Immature natural killer cell (primary cell): ENCODE data around the gene ARHGAP15. TPM values are rescaled to one million over a fixed set of nuclear protein-coding genes. Genes with fewer than 3 reads are reported as not detected.
"Not testable (repeated sequence)": the region's sequence is repeated elsewhere in the genome, so short reads cannot be mapped to it uniquely, and the experiment has no call there.

Experiments
- DNase-seq, 3 donors: peaks; one replicate each; pipeline ENCODE4 v3.0.0; 2022; ENCODE audit warnings: mixed read lengths in 1 of 3
- H3K27ac Mint-ChIP-seq, 6 donors: one replicate each; pipeline ENCODE4 v1.8.0; 2020; ENCODE audit warnings: mixed read lengths in 6 of 6, mild to moderate bottlenecking in 5 of 6, inconsistent platforms in 4 of 6, moderate library complexity in 3 of 6
- H3K27me3 Mint-ChIP-seq, 3 donors: one replicate each; pipeline ENCODE4 v1.8.0; 2020 to 2021; ENCODE audit warnings: low read depth in 3 of 3, mild to moderate bottlenecking in 3 of 3, mixed read lengths in 3 of 3, moderate library complexity in 3 of 3, inconsistent platforms in 1 of 3
- H3K36me3 Mint-ChIP-seq, 3 donors: one replicate each; pipeline ENCODE4 v1.8.0; 2020; ENCODE audit warnings: mixed read lengths in 3 of 3, inconsistent platforms in 2 of 3, mild to moderate bottlenecking in 2 of 3
- H3K4me1 Mint-ChIP-seq, 2 donors: one replicate each; pipeline ENCODE4 v1.8.0; 2020; ENCODE audit warnings: inconsistent platforms in 2 of 2, mild to moderate bottlenecking in 2 of 2, mixed read lengths in 2 of 2, moderate library complexity in 1 of 2
- H3K4me3 Mint-ChIP-seq, 5 donors: one replicate each; pipeline ENCODE4 v1.8.0; 2020; ENCODE audit warnings: mild to moderate bottlenecking in 5 of 5, mixed read lengths in 5 of 5, inconsistent platforms in 3 of 5, moderate library complexity in 3 of 5
- H3K9me3 Mint-ChIP-seq, 6 donors: one replicate each; pipeline ENCODE4 v1.8.0; 2020; ENCODE audit warnings: mild to moderate bottlenecking in 6 of 6, mixed read lengths in 6 of 6, inconsistent platforms in 4 of 6, moderate library complexity in 3 of 6
- polyA plus RNA-seq, 3 donors: library from polyadenylated mRNA; unstranded; fragments of 300-500 nt; fragmentation: Illumina TruSeq; gene quantifications; one replicate each; pipeline ENCODE4 v1.2.3, GENCODE V29; 2021

Gene ARHGAP15
- 100 to 1,000 TPM; 107 to 168 (median 150) TPM for polyA plus RNA-seq

DNA sequence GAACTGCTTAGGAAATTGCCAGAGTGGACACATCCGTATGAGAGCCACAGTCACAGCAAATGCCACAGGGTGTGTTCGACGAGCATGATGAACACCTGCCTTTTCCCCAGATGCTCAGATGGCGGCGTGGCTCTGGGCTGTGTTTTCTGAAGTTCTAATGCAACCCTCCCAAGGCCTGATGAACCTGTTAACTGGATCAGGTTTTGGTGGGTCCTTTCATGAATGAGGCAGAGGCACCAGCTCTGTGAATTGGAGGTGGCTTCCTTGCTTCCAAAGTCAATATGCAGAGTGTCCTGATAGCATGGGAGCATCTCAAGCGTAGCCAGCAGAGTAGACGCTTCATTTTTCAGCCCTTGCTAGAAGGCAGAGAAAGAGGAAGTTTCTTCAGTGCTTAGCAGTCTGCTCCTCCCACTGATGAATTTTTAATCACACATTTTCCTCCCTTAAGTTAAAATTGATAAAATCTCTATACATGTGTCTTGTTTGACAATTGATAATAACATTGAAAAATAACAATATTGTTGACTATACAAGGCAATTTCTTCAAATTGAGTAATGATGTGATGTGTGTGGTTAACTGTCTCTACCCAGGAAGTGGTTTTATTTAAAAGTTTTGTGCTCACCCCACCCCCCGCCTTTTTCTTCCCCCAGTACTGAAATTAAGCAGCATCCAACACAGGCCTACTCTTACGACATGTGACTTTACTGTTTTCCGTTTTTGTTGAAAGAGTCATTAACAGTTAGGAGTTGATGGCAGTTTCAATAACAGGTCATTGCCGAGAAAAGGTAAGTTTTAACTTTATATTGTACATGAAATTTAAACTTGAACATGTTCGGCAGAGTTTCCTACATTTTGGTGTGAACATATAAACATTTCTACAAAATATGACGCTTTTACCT, at the start of gene ARHGAP15:
Gene ARHGAP15, plus strand, starts transcription at position 739 of the 900 bp plus-strand sequence.
- Mint-ChIP-seq H3K36me3 (peaks cover under 1 to 5% (median 5%) of the 10 kb centered on the region in 3 donors), H3K4me1 (peaks cover 47 to 71% of the 10 kb centered on the region in 2 donors), H3K27me3 (peaks cover 0 to 9% (median 8%) of the 10 kb centered on the region in 3 donors), H3K27ac (peak within 1 kb of the TSS; percentile 90 to 99 (median 94)), H3K9me3 (no peaks in the 10 kb centered on the region), H3K4me3 (peak within 1 kb of the TSS; percentile 79 to 91 (median 85))
- DNase-seq: peak; percentile 71 to 78 (median 75)

DNA sequence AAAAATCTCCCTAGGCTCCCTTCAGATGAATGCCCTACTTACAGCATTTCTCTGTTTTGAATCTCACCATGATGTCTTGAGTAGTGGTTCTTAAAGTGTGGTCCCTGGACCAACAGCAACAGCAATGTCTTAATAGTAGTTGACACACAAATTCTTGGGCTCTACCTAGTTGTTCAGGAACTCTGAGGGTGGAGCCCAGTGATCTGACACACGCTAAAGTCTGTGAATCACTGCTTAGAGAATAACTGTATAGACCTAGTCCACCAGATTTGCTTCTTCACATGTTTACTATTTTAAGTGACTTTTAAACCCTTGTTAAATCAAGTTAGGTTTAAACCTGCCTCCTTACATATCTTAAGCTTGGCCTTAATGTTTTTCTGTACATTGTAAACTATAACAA, 47.6 kb upstream of the ARHGAP15 start:
- H3K27ac Mint-ChIP-seq: no peak overlapping the region
- no peaks in the 10 kb centered on the region for H3K36me3 Mint-ChIP-seq
- no peaks in the 10 kb centered on the region for H3K4me1 Mint-ChIP-seq

DNA sequence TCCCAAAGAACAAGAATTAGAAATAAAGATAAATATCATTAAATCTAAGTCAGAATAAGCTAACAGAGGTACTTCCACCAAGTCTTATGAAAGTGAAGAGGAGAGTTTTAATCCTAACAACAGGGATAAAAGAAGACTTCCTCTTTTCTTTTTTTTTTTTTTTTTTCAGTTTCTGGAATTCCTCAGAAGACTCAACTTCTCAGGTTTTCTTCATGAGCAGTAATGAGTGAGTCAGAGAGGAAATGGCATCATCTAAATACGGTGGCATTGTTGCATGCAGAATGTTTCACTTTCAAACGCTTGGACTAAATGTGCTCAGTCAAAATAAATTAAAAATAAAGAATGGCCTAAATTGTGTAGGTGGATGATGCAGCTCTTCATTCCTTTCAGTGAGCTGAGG, 45.6 kb upstream of the ARHGAP15 start:
- Mint-ChIP-seq H3K4me1 (no peaks in the 10 kb centered on the region), H3K4me3 (no peak overlapping the region), H3K27me3 (peaks cover 0 to 1% (median 0%) of the 10 kb centered on the region in 3 donors), H3K9me3 (no peaks in the 10 kb centered on the region), H3K27ac (peak overlapping the region in 1 of 6 donors; percentile 9), H3K36me3 (no peaks in the 10 kb centered on the region)
- no peak for DNase-seq

More for the DNA sequence above, 47.6 kb upstream of the ARHGAP15 start:
- peaks cover 0 to 1% (median 0%) of the 10 kb centered on the region in 3 donors for H3K27me3 Mint-ChIP-seq
- no peaks in the 10 kb centered on the region for H3K9me3 Mint-ChIP-seq
- no peak for DNase-seq
- no peak overlapping the region for H3K4me3 Mint-ChIP-seq

DNA sequence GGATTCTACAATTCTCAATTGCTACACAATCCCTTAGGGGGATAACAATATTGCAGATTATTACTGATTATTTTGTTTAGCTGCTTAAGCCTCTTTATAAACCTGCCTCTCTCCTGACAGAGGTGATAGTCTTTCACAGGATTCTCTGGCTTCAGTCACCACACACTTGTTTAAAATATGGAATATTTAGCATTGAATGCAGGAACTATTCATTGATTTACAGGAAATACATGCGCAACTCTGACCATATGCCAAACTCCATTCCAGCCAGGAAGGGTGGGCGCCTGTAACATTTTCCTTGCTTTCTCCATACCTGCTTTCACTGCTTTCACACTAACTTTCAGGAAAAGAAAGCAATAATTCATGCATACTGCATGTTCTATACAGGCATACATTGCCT, 44.8 kb upstream of the ARHGAP15 start:
- H3K27ac Mint-ChIP-seq: no peak overlapping the region

DNA sequence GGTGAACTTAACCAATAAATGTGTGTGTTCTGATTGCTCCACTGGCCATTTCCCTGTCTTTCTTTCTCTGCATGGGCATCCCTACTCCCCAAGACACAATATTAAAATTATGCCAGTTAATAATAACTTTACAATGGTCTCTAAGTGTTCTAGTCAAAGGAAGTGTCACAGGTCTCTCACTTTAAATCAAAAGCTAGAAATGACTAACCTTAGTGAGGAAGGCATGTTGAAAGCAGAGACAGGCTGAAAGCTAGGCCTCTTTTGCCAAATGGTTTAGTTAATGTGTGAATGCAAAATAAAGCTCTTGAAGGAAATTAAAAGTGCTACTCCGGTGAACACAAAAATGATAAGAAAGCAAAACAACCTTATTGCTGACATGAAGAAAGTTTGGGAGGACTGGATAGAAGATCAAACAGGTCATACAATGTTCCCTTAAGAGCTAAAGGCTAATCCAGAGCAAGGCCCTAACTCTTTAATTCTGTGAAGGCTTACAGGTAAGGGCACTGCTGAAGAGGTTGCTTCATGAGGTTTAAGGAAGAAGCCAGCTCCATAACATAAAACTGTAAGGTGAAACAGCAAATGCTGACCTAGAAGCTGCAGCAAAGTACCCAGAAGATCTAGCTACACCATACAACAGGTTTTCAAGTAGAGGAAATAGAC, 44.0 kb upstream of the ARHGAP15 start:
- no peak for DNase-seq
- Mint-ChIP-seq H3K4me3 (no peak overlapping the region), H3K27ac (no peak overlapping the region), H3K27me3 (peaks cover 0 to 1% (median 0%) of the 10 kb centered on the region in 3 donors), H3K36me3 (no peaks in the 10 kb centered on the region), H3K9me3 (no peaks in the 10 kb centered on the region), H3K4me1 (no peaks in the 10 kb centered on the region)

More for the DNA sequence above, 44.8 kb upstream of the ARHGAP15 start:
- Mint-ChIP-seq H3K9me3 (no peaks in the 10 kb centered on the region), H3K27me3 (peaks cover 0 to 1% (median 0%) of the 10 kb centered on the region in 3 donors), H3K4me3 (no peak overlapping the region), H3K36me3 (no peaks in the 10 kb centered on the region), H3K4me1 (no peaks in the 10 kb centered on the region)
- no peak for DNase-seq

DNA sequence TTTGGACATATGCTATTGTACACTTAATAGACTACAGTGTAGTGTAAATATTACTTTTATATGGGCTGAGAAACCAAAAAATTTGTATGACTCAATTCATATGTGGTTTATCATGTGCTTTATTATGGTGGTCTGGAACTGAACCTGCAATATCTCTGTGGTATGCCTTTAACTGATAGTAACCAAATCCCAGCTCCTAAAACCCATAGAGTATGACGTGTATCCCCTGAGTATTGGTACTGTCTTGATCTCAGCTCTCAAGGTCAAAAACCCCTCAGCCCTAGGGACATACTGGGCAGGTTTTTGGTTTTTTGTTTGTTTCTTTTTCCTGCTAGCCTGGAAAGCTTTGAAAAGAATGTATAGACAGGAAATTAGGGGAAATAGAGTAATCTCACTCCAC, 42.2 kb upstream of the ARHGAP15 start:
- Mint-ChIP-seq H3K27ac (no peak overlapping the region), H3K36me3 (no peaks in the 10 kb centered on the region), H3K4me3 (no peak overlapping the region), H3K9me3 (no peaks in the 10 kb centered on the region), H3K27me3 (no peaks in the 10 kb centered on the region), H3K4me1 (no peaks in the 10 kb centered on the region)
- DNase-seq: no peak

DNA sequence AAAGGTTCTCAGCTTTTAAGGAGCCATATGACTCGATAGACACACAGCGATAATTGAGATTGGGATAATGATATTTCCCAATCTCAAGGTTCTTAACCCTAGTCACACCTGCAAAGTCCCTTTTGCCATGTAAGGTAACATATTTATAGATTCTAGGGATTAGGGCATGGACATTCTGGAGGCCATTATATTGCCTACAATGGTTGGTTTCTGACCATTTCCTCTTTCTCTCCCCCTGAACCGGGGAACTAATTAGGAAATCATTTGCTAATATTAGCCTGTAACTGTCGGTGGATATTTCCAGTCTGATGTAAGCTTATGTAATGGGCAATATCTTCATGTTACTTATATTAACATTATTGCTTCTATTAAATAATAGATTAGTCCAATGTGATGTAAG, 40.8 kb upstream of the ARHGAP15 start:
- H3K4me1 Mint-ChIP-seq: no peaks in the 10 kb centered on the region
- no peak overlapping the region for H3K27ac Mint-ChIP-seq
- H3K36me3 Mint-ChIP-seq: no peaks in the 10 kb centered on the region
- DNase-seq: no peak
- H3K9me3 Mint-ChIP-seq: no peaks in the 10 kb centered on the region
- no peaks in the 10 kb centered on the region for H3K27me3 Mint-ChIP-seq
- no peak overlapping the region for H3K4me3 Mint-ChIP-seq

DNA sequence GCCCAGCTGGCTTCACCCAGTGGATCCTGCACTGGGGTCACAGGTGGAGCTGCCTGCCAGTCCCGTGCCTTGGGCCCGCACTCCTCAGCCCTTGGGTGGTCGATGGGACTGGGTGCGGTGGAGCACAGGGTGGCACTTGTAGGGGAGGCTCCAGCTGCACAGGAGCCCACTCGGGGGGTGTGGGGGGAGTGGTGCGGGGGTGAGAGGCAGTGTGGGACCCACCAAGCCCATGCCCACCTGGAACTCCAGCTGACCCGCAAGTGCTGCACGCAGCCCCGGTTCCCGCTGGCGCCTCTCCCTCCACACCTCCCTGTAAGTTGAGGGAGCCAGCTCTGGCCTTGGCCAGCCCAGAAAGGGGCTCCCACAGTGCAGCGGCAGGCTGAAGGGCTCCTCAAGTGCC, 39.7 kb upstream of the ARHGAP15 start:
- not testable (repeated sequence) for H3K4me3 Mint-ChIP-seq, H3K27ac Mint-ChIP-seq, H3K4me1 Mint-ChIP-seq, H3K9me3 Mint-ChIP-seq, DNase-seq, H3K36me3 Mint-ChIP-seq, H3K27me3 Mint-ChIP-seq

DNA sequence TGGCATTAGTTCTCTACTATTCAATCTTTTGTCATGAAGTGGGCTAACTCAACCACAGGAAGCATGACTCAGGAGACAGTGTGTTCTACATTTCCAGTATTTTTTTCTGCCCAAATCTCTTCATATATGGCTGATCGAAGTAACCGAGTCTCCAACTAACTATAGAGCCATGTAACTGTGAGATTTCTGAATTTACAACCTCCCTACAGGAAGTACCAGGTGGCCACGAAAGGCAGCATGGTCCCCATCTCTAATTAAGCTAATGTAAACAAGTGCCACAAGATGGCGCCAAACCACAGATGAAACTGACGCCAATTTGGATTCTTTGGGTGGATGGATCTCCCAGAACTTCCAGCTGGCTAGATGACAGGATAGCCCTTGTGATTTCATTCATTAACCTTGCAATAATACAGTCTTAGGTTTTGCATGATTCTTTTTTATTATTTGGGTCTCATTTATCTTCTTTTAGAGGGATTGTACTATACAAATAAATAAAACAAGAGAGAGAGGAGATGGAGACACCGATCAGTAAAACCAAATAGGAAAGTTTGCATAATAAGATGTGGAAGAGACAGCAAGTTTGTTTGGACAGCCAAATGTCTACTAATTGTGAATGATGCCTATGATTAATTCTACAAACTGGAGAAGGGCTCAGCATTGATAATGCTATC, 18.3 kb upstream of the ARHGAP15 start:
- Mint-ChIP-seq H3K27ac (peak overlapping the region in 3 of 6 donors; percentile 1 to 29 (median 17)), H3K4me1 (peaks cover 7 to 9% of the 10 kb centered on the region in 2 donors), H3K9me3 (no peaks in the 10 kb centered on the region), H3K27me3 (peaks cover 0 to 7% (median 0%) of the 10 kb centered on the region in 3 donors), H3K36me3 (no peaks in the 10 kb centered on the region), H3K4me3 (peak overlapping the region; percentile 37 to 63 (median 44))
- peak; percentile 57 to 68 (median 65) for DNase-seq

DNA sequence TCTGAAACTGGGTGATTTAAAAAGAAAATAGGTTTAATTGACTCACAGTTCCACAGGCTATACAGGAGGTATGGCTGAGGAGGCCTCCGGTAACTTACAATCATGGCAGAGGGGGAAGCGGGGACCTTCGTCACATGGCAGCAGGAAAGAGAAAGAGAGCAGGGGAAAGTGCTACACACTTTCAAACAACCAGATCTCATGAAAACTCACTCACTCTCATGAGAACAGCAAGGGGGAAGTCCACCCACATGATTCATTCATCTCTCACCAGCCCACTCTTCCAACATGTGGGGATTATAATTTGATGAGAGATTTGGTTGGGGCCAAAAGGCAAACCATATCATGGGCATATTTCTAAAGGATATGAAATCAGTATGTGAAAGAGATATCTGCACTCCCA, 12.0 kb upstream of the ARHGAP15 start:
- no peak overlapping the region for H3K27ac Mint-ChIP-seq
- no peaks in the 10 kb centered on the region for H3K36me3 Mint-ChIP-seq
- no peaks in the 10 kb centered on the region for H3K27me3 Mint-ChIP-seq
- no peaks in the 10 kb centered on the region for H3K9me3 Mint-ChIP-seq
- DNase-seq: no peak
- H3K4me3 Mint-ChIP-seq: no peak overlapping the region
- no peaks in the 10 kb centered on the region for H3K4me1 Mint-ChIP-seq

DNA sequence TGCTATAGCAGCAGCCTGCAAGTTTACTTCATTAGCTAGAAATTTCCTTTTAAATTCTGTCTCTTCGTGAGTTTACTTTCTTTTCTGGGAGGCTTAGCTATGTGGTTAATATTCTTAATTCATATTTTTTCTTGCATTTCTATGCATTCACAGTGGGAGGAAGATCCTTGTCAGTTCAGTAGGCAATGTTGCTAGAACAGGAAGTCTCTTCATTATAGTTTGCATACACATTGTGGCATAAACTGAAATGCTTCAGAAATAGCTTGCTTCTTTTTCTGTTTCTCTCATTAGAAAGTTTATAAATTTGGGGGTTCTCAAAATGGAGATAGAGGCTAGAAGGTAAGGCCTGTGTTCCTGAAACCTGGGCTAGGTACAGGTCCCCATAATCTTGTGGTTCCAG, 8.1 kb upstream of the ARHGAP15 start:
- peaks cover 0 to 7% of the 10 kb centered on the region in 2 donors for H3K4me1 Mint-ChIP-seq
- H3K27me3 Mint-ChIP-seq: peaks cover 0 to 5% (median 0%) of the 10 kb centered on the region in 3 donors
- H3K27ac Mint-ChIP-seq: no peak overlapping the region
- H3K4me3 Mint-ChIP-seq: no peak overlapping the region
- H3K9me3 Mint-ChIP-seq: no peaks in the 10 kb centered on the region
- DNase-seq: no peak
- no peaks in the 10 kb centered on the region for H3K36me3 Mint-ChIP-seq

DNA sequence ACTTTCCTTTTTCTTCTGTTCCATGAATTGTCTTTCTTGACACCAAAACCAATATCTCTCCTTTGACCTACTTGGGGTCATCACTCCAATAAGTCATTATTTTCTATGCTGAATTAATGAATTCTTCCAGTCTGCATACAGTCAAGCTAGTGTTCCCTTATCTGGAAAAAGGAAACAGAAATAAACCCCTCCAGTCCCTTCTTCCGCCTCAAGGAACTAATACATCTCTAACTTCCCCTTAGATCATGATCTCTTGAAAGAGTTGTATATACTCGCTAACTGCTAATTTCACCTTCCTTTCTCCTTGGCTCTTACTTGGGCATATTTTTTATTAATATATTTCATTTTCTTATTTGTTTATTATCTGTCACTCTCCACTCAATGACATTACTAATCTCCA, 7.3 kb upstream of the ARHGAP15 start:
- Mint-ChIP-seq H3K27me3 (peaks cover 0 to 5% (median 0%) of the 10 kb centered on the region in 3 donors), H3K4me1 (peaks cover 0 to 7% of the 10 kb centered on the region in 2 donors), H3K36me3 (no peaks in the 10 kb centered on the region), H3K9me3 (no peaks in the 10 kb centered on the region), H3K4me3 (no peak overlapping the region), H3K27ac (no peak overlapping the region)
- no peak for DNase-seq

DNA sequence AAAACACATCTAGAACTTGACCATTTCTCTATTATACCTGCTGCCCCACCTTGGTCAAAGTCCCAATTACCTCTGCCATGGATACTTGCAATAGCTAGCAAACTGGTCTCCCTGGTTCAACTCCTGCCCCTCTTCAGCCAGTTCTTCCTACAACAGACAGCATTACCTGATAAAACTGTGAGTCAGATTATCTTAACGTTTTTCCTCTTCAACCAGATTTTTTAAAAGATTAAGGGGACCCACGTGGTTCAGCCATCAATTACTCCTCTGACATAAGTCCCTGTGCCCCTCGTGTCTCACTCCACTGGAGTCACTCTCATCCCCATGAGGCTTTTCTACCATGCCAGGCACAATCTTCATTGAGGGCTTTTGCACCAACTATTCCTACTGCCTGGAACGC, 5.3 kb upstream of the ARHGAP15 start:
- Mint-ChIP-seq H3K27me3 (peaks cover 0 to 5% (median 5%) of the 10 kb centered on the region in 3 donors), H3K4me3 (no peak overlapping the region), H3K9me3 (no peaks in the 10 kb centered on the region), H3K36me3 (no peaks in the 10 kb centered on the region), H3K27ac (no peak overlapping the region), H3K4me1 (peaks cover 12 to 21% of the 10 kb centered on the region in 2 donors)
- DNase-seq: no peak

DNA sequence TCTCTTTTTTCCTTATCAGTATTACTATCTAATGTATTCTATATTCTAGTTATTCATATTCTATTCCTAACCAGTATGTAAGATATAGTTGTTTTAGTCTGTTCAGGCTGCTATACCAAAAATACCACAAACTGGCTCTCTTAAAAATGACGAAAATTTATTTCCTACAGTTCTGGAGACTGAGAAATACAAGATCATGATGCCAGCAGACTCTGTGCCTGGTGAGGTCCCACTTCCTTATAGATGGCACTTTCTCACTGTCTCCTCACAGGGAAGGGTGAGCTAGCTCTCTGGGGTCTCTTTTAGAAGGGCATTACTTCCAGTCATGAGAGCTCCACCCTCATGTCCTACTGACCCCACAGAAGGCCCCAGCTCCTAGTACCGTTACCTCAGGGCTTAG, 4.8 kb upstream of the ARHGAP15 start:
- Mint-ChIP-seq H3K27ac (no peak overlapping the region), H3K9me3 (no peaks in the 10 kb centered on the region), H3K4me1 (peaks cover 16 to 27% of the 10 kb centered on the region in 2 donors), H3K27me3 (peaks cover 0 to 9% (median 8%) of the 10 kb centered on the region in 3 donors), H3K36me3 (no peaks in the 10 kb centered on the region), H3K4me3 (no peak overlapping the region)
- no peak for DNase-seq
